ENCODE results near the gene GNB5. TPM values are rescaled to one million over a fixed set of nuclear protein-coding genes. Genes with fewer than 3 reads are reported as not detected.
"Not testable (repeated sequence)": the region's sequence is repeated elsewhere in the genome, so short reads cannot be mapped to it uniquely, and the experiment has no call there.

GNB5 gene
- 10 to 100 TPM; 20.5 to 24.1 TPM for total RNA-seq

- no peak for ATAC-seq
- H3K36me3 Mint-ChIP-seq: no peaks in the 10 kb centered on the region
- DNase-seq (ENCODE audit: low spot score in 2 of 2): no peak
- peak within 1 kb of the TSS in 1 of 2 donors; percentile 72 for H3K27ac Mint-ChIP-seq
- H3K9me3 Mint-ChIP-seq: no peaks in the 10 kb centered on the region
Measured at GRCh38 chr15:52191207-52191606, at the start of gene GNB5. Gene GNB5, minus strand, starts transcription at chr15:52191392. Its CDS starts 6,716 bp downstream, at chr15:52184676.

DNA sequence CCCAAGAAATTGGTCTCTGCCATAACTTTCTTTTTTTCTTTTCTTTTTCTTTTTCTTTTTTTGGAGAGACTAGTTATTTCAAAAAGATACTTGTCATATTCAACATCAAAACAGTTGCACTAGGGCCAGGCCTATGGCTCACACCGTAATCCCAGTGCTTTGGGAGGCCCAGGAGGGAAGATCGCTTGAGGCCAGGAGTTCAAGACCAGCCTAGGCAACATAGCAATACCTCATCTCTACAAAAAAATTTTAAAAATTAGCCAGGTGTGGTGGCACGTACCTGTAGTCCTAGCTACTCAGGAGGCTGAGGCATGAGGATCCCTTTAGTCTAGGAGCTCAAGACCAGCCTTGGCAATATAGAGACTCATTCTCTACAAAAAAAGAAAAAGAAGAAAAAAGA lies 49.0 kb upstream of the GNB5 start:
- ATAC-seq (no peak), DNase-seq (ENCODE audit: low spot score in 2 of 2) (no peak)
- no peak overlapping the region for H3K27ac Mint-ChIP-seq
- H3K36me3 Mint-ChIP-seq: no peaks in the 10 kb centered on the region
- H3K9me3 Mint-ChIP-seq: no peaks in the 10 kb centered on the region

- not testable (repeated sequence) for H3K36me3 Mint-ChIP-seq; H3K9me3 Mint-ChIP-seq; H3K27ac Mint-ChIP-seq; ATAC-seq; DNase-seq (ENCODE audit: low spot score in 2 of 2)
Measured at GRCh38 chr15:52238989-52239525, 47.9 kb upstream of the GNB5 start.

DNA sequence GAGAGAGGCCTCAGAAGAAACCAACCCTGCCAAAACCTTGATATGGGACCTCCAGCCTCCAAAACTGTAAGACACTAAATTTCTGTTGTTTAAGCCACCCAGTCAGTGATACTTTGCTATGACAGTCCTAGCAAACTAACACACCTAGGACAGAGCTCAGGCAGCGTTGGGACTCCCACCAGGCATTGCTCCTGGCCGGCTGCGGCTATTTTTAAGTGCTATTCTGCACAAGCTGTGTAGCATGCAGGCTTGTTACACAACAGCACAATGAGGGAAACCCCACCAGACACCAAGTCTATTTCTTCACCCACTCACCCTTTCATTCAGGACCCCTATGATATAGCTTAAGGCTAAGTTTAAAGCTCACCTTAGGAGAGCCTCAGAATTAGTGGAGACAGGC lies 47.0 kb upstream of the GNB5 start:
- ATAC-seq: no peak
- DNase-seq (ENCODE audit: low spot score in 2 of 2): no peak
- Mint-ChIP-seq H3K27ac (no peak overlapping the region), H3K36me3 (peaks cover 0 to 10% of the 10 kb centered on the region in 2 donors), H3K9me3 (no peaks in the 10 kb centered on the region)

- Mint-ChIP-seq H3K9me3 (no peaks in the 10 kb centered on the region), H3K36me3 (peaks cover 0 to 10% of the 10 kb centered on the region in 2 donors), H3K27ac (peak overlapping the region in 1 of 2 donors; percentile 46)
- DNase-seq (ENCODE audit: low spot score in 2 of 2) (no peak), ATAC-seq (peak in 1 of 2 donors; percentile 50)
Measured at GRCh38 chr15:52236013-52236412, 44.8 kb upstream of the GNB5 start.

DNA sequence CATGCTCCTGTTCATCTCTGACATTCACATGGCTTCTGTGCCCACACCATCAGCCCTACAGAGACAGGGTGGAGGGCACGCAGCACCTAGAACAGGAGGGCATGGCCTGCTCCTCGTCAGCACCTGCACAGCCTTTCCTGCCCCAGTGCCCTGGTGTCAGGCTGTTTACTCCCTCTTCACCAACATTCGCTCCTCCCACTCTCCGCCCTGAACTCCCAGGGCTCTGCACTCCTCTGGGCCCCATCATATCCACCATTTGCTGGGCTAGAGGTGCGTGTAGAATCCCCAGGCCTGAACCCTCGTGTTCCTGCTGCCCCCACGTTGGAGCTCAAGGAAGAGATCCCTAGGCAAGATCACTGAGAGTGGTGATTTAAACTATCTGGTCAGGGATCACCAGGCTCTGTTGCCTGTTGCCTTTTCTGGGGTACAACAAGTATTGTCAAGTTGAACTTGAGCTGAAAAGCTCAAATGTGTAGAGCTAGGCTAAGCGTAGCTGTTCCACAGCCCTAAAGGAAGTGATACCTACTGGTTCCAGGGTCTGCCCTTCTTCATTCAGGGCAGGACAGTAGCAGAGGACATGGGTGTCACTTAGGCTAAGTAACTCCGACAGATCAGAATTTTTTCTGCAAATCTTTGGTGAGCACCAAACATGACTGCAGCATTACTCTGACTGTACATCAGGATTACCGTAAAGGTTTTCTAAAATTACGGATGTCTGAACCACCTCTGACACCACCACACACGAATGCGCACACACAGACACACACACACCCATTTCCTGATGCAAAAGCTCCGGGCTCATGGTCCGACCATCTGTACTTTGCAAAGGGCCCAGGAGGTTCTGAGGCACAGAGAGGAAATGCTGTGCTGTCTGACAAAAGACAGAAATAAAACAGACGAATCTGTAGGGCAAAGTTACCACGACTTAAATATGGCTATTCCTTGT lies 43.7 kb upstream of the GNB5 start:
- peaks cover 0 to 10% of the 10 kb centered on the region in 2 donors for H3K36me3 Mint-ChIP-seq
- ATAC-seq: peak; percentile 61 to 62
- H3K9me3 Mint-ChIP-seq: no peaks in the 10 kb centered on the region
- H3K27ac Mint-ChIP-seq: peak overlapping the region; percentile 84 to 87
- DNase-seq (ENCODE audit: low spot score in 2 of 2): no peak

GRCh38 chr15:52233405-52233804 lies 42.2 kb upstream of the GNB5 start:
- no peaks in the 10 kb centered on the region for H3K9me3 Mint-ChIP-seq
- DNase-seq (ENCODE audit: low spot score in 2 of 2): no peak
- no peak for ATAC-seq
- peak overlapping the region in 1 of 2 donors; percentile 84 for H3K27ac Mint-ChIP-seq
- peaks cover 0 to 10% of the 10 kb centered on the region in 2 donors for H3K36me3 Mint-ChIP-seq

DNA sequence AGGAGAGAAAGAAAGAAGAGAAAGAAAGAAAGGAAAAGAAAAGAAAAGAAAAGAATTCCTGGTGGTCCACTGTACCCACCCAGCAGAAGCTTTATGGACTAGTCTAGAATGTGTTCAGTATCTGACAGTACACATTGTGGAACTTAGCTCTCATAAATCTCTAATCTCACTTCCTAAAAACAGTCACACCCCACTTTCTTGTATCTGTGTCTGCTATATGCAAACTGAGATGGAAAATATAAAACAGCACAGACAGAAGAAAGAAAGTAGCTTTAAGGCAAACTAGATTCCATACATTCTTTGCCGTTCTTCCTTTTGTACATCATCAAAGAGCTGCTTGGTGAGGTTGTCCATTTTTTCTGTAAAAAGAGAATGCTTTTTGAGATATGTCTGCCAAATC lies 41.1 kb upstream of the GNB5 start:
- no peaks in the 10 kb centered on the region for H3K9me3 Mint-ChIP-seq
- DNase-seq (ENCODE audit: low spot score in 2 of 2): no peak
- H3K27ac Mint-ChIP-seq: no peak overlapping the region
- ATAC-seq: peak in 1 of 2 donors; percentile 63
- peaks cover 0 to 10% of the 10 kb centered on the region in 2 donors for H3K36me3 Mint-ChIP-seq

DNA sequence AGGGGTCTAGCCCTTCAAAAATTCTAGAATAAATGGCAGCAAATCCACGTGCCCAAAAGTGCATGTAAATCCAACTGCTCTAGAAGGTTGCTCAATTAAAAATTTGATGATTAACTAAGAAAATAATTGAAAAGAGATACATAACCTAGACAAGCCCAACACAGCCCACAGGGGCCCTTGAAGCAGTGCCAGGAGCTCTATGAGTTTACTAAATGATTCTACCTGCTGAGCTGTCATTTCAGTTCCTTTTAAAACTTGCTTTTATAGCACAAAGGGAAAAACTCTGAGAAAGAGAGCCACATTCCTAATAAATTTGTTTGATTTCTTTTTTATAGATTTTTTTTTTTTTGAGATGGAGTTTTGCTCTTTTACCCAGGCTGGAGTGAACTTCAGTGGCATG lies 38.9 kb upstream of the GNB5 start:
- no peak for ATAC-seq

DNA sequence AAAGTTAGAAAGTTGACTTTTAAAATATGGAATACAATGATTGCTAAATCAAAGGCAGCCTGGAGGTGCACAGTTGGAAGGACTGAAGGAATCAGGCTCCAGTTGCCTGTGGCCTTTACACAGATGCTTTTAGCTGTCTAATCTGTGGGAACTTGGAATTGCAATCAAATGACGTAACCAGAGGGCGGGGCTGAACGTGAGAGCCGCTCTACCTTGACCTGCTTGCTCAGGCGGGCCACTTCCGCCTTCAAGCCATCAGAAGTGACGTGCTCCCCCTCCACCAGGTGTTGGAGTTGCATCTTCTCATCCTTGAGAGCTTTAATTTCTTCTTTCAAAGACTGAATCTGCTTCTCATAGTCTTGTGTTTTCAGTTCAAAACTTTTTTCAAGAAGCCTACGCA lies 37.7 kb upstream of the GNB5 start:
- H3K9me3 Mint-ChIP-seq: no peaks in the 10 kb centered on the region
- no peak for DNase-seq (ENCODE audit: low spot score in 2 of 2)
- ATAC-seq: no peak
- no peak overlapping the region for H3K27ac Mint-ChIP-seq
- peaks cover 0 to 7% of the 10 kb centered on the region in 2 donors for H3K36me3 Mint-ChIP-seq

More for the DNA sequence above, 38.9 kb upstream of the GNB5 start:
- Mint-ChIP-seq H3K9me3 (no peaks in the 10 kb centered on the region), H3K27ac (no peak overlapping the region), H3K36me3 (peaks cover 0 to 10% of the 10 kb centered on the region in 2 donors)
- no peak for DNase-seq (ENCODE audit: low spot score in 2 of 2)

- no peaks in the 10 kb centered on the region for H3K9me3 Mint-ChIP-seq
- peak overlapping the region in 1 of 2 donors; percentile 60 for H3K27ac Mint-ChIP-seq
- DNase-seq (ENCODE audit: low spot score in 2 of 2) (peak; percentile 53 to 63), ATAC-seq (peak; percentile 81 to 96)
- no peaks in the 10 kb centered on the region for H3K36me3 Mint-ChIP-seq
Measured at GRCh38 chr15:52227456-52227855, 36.3 kb upstream of the GNB5 start.

DNA sequence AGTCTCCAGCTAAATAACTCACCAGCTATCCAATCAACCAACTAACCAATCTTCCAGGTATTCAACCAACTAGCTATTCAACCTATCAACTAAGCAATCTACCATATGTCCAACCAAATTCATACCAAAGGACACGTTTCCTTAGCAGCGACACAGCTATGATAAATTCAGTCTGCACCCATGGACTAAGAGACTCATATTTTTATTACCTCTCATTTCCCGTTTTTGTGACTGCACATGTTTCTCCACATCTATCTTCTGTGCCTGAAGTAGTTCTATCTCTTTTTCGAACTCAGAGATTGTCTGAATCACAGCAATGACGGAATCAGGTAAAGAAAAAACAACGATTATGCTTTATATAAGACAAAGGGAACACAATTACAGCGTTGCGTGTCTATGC lies 34.0 kb upstream of the GNB5 start:
- ATAC-seq (no peak), DNase-seq (ENCODE audit: low spot score in 2 of 2) (no peak)
- Mint-ChIP-seq H3K9me3 (no peaks in the 10 kb centered on the region), H3K27ac (no peak overlapping the region), H3K36me3 (no peaks in the 10 kb centered on the region)

DNA sequence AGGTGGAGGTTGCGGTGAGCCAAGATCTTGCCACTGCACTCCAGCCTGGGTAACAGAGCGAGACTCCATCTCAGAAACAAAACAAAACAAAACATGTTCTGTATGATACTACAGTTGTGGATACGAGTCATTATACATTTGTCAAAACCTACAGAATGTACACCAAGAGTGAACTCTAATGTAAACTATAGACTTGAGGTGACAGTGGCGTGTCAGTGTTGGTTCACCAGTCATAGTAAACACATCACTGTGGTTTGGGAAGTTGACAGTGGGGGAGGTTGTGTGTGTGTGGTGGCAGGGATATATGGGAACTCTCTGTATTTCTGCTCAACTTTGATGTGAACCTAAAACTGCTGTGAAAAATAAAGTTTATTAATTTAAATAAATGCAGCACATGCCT lies 33.0 kb upstream of the GNB5 start:
- DNase-seq (ENCODE audit: low spot score in 2 of 2) (no peak), ATAC-seq (peak in 1 of 2 donors; percentile 81)
- no peaks in the 10 kb centered on the region for H3K9me3 Mint-ChIP-seq
- no peak overlapping the region for H3K27ac Mint-ChIP-seq
- H3K36me3 Mint-ChIP-seq: no peaks in the 10 kb centered on the region

GRCh38 chr15:52221730-52222129 lies 30.5 kb upstream of the GNB5 start:
- Mint-ChIP-seq H3K27ac (peak overlapping the region; percentile 77 to 80), H3K36me3 (no peaks in the 10 kb centered on the region), H3K9me3 (no peaks in the 10 kb centered on the region)
- peak; percentile 48 to 62 for ATAC-seq
- DNase-seq (ENCODE audit: low spot score in 2 of 2): no peak

DNA sequence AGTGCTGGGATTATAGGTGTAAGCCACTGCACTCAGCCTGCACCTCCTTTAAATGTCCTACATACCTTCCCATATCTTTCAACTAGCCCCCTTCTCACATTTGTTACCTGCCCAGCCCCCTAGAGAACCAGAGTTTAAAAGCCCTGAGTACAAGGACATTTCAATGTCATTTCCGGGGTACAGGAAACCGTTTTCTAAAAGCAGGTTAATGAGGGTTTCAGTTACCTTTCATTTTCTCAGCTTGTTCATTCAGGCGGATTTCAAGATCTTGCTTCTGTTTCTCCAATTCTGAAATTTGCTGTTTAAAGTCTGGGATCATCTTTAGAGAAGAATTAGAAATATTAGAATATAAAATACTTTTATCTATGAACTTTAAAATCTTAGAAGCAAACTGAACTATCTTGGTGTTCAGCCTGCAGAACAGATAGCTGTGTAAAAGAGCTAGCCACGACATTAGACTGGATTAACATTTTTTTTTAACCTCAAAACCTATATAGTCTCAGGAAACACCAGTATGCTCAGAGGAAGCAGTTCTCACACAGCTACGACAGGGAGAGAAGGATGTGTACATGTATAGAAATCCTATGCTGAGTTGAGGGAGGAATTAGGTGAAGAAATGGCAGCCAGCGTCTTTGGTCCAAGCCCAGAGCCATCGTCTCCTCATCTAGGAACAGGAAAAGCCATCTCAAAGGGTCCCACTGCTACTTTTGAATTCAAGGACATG lies 29.9 kb upstream of the GNB5 start:
- Mint-ChIP-seq H3K27ac (peak overlapping the region; percentile 77 to 80), H3K9me3 (no peaks in the 10 kb centered on the region), H3K36me3 (no peaks in the 10 kb centered on the region)
- no peak for DNase-seq (ENCODE audit: low spot score in 2 of 2)
- ATAC-seq: peak; percentile 7 to 43

GRCh38 chr15:52220251-52220650 lies 29.1 kb upstream of the GNB5 start:
- H3K27ac Mint-ChIP-seq: no peak overlapping the region
- ATAC-seq: no peak
- no peaks in the 10 kb centered on the region for H3K36me3 Mint-ChIP-seq
- DNase-seq (ENCODE audit: low spot score in 2 of 2): no peak
- no peaks in the 10 kb centered on the region for H3K9me3 Mint-ChIP-seq

GRCh38 chr15:52218816-52219215 lies 27.6 kb upstream of the GNB5 start:
- H3K36me3 Mint-ChIP-seq: no peaks in the 10 kb centered on the region
- ATAC-seq (no peak), DNase-seq (ENCODE audit: low spot score in 2 of 2) (no peak)
- no peak overlapping the region for H3K27ac Mint-ChIP-seq
- no peaks in the 10 kb centered on the region for H3K9me3 Mint-ChIP-seq
